GM18951 (cell line): ENCODE data around the gene MYO5B.

Experiments
- POLR2A ChIP-seq: IDR thresholded peaks from 4 replicates; pipeline ENCODE4 v1.6.1; 2011; ENCODE audit warnings: mild to moderate bottlenecking; ENCODE audit not compliant: insufficient read length, insufficient read depth; ENCODE audit errors: extremely low read depth
- in situ Hi-C: fragments of 300-500 bp; cut with MboI; formaldehyde crosslinking; loops from one replicate; pipeline ENCODE4 v1.12.0; 2022; ENCODE audit warnings: low sequenced_read_pairs, mixed read lengths, inconsistent platforms; ENCODE audit not compliant: unreplicated experiment

MYO5B gene

GRCh38 chr18:50093366-50094064, 101.4 kb downstream of the MYO5B start:
- in situ Hi-C loops = no loop called here
- no peak for TF ChIP-seq POLR2A

- no peak for TF ChIP-seq POLR2A
- in situ Hi-C loops = no loop called here
Observed at GRCh38 chr18:50092245-50092805, 102.6 kb downstream of the MYO5B start.

- no peak for TF ChIP-seq POLR2A
- in situ Hi-C loops = no loop called here
Observed at GRCh38 chr18:50091509-50092244, 103.3 kb downstream of the MYO5B start.

- in situ Hi-C loops = no loop called here
- TF ChIP-seq POLR2A = no peak
Observed at GRCh38 chr18:50090370-50091312, 104.3 kb downstream of the MYO5B start.

- in situ Hi-C loops = no loop called here
- TF ChIP-seq POLR2A = no peak
Observed at GRCh38 chr18:50089702-50090101, 105.2 kb downstream of the MYO5B start.

- TF ChIP-seq POLR2A = no peak
- in situ Hi-C loops = no loop called here
Observed at GRCh38 chr18:50083708-50084107, 111.2 kb downstream of the MYO5B start.

GRCh38 chr18:50080932-50081560, 113.9 kb downstream of the MYO5B start:
- TF ChIP-seq POLR2A = no peak
- in situ Hi-C loops = no loop called here

GRCh38 chr18:50080316-50080715, 114.6 kb downstream of the MYO5B start:
- TF ChIP-seq POLR2A = no peak
- in situ Hi-C loops = no loop called here

GRCh38 chr18:50079571-50080295, 115.2 kb downstream of the MYO5B start:
- in situ Hi-C loops = no loop called here

GRCh38 chr18:50076277-50076676, 118.7 kb downstream of the MYO5B start:
- in situ Hi-C loops = no loop called here
- TF ChIP-seq POLR2A = no peak

More at GRCh38 chr18:50079571-50080295, 115.2 kb downstream of the MYO5B start:
- TF ChIP-seq POLR2A = no peak

- TF ChIP-seq POLR2A = no peak
- in situ Hi-C loops = no loop called here
Observed at GRCh38 chr18:50075772-50076171, 119.2 kb downstream of the MYO5B start.

GRCh38 chr18:50074404-50074803, 120.5 kb downstream of the MYO5B start:
- in situ Hi-C loops = no loop called here

More at GRCh38 chr18:50074404-50074803, 120.5 kb downstream of the MYO5B start:
- TF ChIP-seq POLR2A = no peak
